GM12892 (cell line): ENCODE results near the gene TBRG4.

Experiments
- DNase-seq: peaks from one replicate; pipeline ENCODE4 v3.0.0; 2011; ENCODE audit not compliant: insufficient read length
- FAIRE-seq: peaks from 2 replicates; lab custom pipeline; 2011; peaks lifted over from hg19 to GRCh38; lab: Jason Lieb, UNC
- POLR2A ChIP-seq: IDR thresholded peaks from 2 replicates; pipeline ENCODE4 v1.6.1; 2011; ENCODE audit warnings: low read depth, low read length, control low read depth
- POLR2AphosphoS5 ChIP-seq: IDR thresholded peaks from 2 replicates; pipeline ENCODE4 v1.6.1; 2011; ENCODE audit warnings: low read depth, low read length, control low read depth
- TAF1 ChIP-seq: IDR thresholded peaks from 2 replicates; pipeline ENCODE4 v1.6.1; 2011; ENCODE audit warnings: low read depth, mild to moderate bottlenecking, control low read depth, low read length, borderline replicate concordance

TBRG4 gene

GRCh38 chr7:45153233-45153632 lies 41.7 kb upstream of the TBRG4 start:
- FAIRE-seq: peak; percentile 82

GRCh38 chr7:45151967-45152366 lies 40.5 kb upstream of the TBRG4 start:
- DNase-seq (no peak), FAIRE-seq (no peak)
- no peak for TF ChIP-seq POLR2AphosphoS5
- TF ChIP-seq TAF1: no peak
- TF ChIP-seq POLR2A: no peak

More at GRCh38 chr7:45153233-45153632, 41.7 kb upstream of the TBRG4 start:
- no peak for DNase-seq
- TF ChIP-seq POLR2A (no peak), TAF1 (no peak), POLR2AphosphoS5 (no peak)

- FAIRE-seq: peak; percentile 17
- TF ChIP-seq POLR2A: no peak
- no peak for TF ChIP-seq POLR2AphosphoS5
- TF ChIP-seq TAF1: no peak
These were observed 39.7 kb upstream of the TBRG4 start for GRCh38 chr7:45151131-45151684.

GRCh38 chr7:45150199-45150598 lies 38.7 kb upstream of the TBRG4 start:
- no peak for DNase-seq
- FAIRE-seq: no peak
- TF ChIP-seq POLR2A: no peak
- TF ChIP-seq POLR2AphosphoS5: no peak
- no peak for TF ChIP-seq TAF1

More at GRCh38 chr7:45151131-45151684, 39.7 kb upstream of the TBRG4 start:
- DNase-seq: no peak

GRCh38 chr7:45149606-45150005 lies 38.1 kb upstream of the TBRG4 start:
- DNase-seq: no peak
- no peak for TF ChIP-seq TAF1
- TF ChIP-seq POLR2A: no peak
- no peak for TF ChIP-seq POLR2AphosphoS5
- peak; percentile 68 for FAIRE-seq

GRCh38 chr7:45148653-45148973 lies 37.1 kb upstream of the TBRG4 start:
- DNase-seq (no peak), FAIRE-seq (no peak)
- no peak for TF ChIP-seq TAF1
- TF ChIP-seq POLR2A: no peak
- TF ChIP-seq POLR2AphosphoS5: no peak

- FAIRE-seq (no peak), DNase-seq (no peak)
- TF ChIP-seq TAF1 (no peak), POLR2AphosphoS5 (no peak), POLR2A (no peak)
These were observed 36.6 kb upstream of the TBRG4 start for GRCh38 chr7:45147858-45148652.

GRCh38 chr7:45146531-45147379 lies 35.3 kb upstream of the TBRG4 start:
- DNase-seq: no peak
- no peak for FAIRE-seq
- TF ChIP-seq TAF1: no peak
- no peak for TF ChIP-seq POLR2A
- TF ChIP-seq POLR2AphosphoS5: no peak

GRCh38 chr7:45145881-45146280 lies 34.4 kb upstream of the TBRG4 start:
- DNase-seq (no peak), FAIRE-seq (no peak)
- no peak for TF ChIP-seq POLR2AphosphoS5
- no peak for TF ChIP-seq POLR2A
- no peak for TF ChIP-seq TAF1

GRCh38 chr7:45143616-45144015 lies 32.1 kb upstream of the TBRG4 start:
- TF ChIP-seq POLR2AphosphoS5: no peak
- TF ChIP-seq TAF1: no peak
- no peak for TF ChIP-seq POLR2A
- no peak for FAIRE-seq
- no peak for DNase-seq

GRCh38 chr7:45140827-45141226 lies 29.3 kb upstream of the TBRG4 start:
- FAIRE-seq (peak; percentile 68), DNase-seq (no peak)
- no peak for TF ChIP-seq POLR2AphosphoS5
- TF ChIP-seq POLR2A: no peak
- TF ChIP-seq TAF1: no peak
